NCI-H2196 (cell line): ENCODE measurements around the gene SERPINE2.
A peak's percentile ranks its signal among the peaks of the same experiment; 100 is the strongest.

Experiments
- DNase-seq: peaks from one replicate; lab custom pipeline; 2025; ENCODE audit not compliant: unreplicated experiment; lab: John Stamatoyannopoulos, UW

SERPINE2 gene

GRCh38 chr2:224046752-224047151 lies 7.7 kb upstream of the SERPINE2 start:
- DNase-seq: no peak

DNA sequence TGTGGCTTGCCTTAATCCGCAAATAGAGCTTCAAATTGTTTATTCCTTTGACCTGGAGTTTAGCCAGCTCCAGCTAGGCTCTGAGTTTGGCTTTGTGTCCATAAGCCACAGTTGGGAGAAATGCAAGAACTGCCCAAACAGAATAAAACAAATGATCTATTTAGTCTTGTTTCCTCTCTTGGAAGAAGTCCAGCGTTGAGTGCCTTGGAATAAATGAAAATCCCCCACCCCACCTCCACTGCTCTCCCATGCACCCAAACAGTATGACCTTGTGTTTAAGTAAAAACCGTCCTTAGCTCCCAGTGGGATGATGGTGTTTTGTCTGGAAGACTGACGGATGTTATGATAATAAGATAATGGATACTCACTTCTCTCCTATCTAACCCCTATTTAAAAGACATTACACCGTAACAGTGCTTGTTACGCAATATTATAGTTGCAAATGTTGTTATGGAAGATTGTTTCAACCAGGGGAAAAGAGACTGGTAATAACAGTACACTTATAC lies 3.2 kb upstream of the SERPINE2 start:
- no peak for DNase-seq

DNA sequence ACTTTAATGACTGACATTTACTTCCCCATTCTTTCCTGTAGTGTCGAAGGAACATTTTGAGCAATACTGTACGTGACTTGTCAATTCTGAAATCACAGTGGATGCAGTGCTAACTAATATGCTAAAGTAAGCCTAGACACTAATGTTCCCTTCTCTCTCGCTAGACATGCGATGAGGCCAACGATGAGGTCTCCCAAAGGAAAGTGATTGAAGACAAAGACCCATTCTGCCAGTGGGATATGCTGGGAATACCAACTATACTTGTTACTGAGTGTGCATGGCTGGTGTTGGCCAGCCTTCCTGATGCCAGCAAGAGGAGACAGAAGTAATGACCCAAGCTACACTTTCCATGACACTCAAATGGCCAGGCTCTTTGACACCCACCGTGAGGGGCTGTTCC lies 2.5 kb upstream of the SERPINE2 start:
- DNase-seq: no peak

GRCh38 chr2:224040753-224041152 lies 1.7 kb upstream of the SERPINE2 start:
- DNase-seq: no peak

- DNase-seq: no peak
Observed at GRCh38 chr2:224039770-224040440, 819 bp upstream of the SERPINE2 start.

DNA sequence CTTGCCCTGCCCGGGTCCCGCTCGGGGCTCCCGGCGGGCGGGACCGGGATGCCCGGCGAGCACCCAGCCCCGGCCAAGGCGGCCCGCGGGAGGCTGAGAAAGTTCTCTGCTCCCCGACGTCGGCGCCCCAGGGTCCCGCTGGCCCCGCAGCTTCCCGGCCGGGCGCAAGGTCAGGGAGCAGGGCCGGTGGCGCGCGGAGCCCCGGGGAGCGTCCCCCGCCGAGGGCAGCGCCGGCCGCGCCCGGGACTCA lies 331 bp downstream of the SERPINE2 start:
- DNase-seq: no peak

DNA sequence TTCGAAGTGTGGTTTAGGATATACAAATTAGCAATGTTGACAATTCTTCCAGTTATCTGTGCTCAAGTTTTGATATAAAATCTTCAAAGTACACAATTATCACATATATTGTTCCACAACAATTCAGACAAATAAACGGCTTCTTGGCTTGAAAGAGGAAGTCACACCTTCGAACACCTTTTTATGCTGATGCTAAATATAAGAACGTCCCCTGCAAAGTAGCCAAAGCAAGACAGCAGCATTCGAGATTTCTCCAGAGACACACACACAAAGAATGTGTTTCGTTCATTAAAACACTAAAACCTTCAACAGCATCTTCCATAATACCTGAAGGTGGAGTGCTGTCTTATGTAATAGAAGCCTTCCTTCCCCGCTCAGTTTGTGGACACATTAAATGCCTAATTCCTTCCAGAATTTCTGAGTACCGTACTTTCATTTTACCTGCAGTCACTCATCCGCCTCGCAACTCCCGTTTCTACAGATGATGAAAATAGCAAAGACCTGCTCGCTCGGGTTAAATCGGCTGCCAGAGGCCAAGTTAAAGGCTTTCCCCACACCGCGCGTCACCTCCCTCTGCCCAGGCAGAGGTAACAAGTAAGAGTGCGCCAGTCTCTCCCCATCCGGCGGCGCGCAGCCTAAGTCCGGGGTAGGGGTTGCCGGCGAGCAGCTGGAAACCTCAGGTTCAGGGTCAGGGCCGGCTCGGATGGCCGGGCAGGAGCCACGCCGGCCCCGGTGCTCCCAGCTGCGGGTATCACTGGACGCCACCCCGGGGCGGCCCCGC lies 847 bp downstream of the SERPINE2 start:
- peak; percentile 34 for DNase-seq

DNA sequence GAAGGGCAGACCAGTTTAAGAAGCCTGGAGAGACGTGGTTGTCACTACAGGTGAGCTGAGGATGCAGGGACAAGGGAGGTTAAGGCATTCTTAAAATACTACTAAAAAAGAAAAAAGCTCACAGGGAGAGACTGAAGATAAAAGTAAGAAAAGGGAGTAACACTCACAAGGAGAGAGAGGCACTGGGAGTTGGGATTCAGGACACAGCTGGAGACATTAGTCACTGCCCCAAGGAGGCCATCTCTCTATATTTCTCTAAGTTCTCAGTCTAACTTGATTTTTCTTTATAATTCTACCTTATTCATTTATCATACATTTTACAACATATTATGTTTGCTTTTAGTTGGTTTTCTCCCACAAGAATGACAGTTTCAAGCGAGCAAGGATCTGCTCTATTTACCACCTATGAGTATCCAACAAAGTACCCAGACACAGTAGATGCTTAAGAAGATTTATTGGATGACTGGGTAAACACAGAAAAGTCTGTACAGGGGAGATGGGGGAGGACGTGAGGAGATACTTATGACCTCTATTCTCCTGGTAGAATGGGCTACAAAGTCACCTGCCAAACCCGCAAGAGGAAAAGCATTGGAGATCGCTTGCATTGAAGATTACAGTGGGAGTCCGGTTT lies 2.2 kb downstream of the SERPINE2 start:
- DNase-seq: no peak

- DNase-seq: no peak
Observed at GRCh38 chr2:224034017-224034416, 5.1 kb downstream of the SERPINE2 start.

DNA sequence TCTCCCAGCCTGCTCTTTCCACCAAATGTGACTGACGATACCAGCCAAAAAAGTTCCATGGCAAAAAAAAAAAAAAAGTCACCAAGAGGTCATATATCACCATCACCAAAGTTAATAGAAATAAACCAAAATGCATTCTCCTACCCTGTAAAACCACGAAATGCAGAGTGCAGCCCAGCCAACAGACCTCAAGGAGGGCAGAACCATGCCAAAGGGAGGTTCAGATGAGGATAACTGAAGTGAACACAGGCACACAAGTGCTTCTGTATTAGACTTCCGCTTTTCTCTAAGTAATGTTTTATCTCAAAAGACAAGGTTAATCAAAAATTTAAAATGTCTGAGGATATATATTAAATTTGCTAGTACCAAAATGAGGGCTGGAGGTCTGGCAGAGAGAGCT lies 5.5 kb downstream of the SERPINE2 start:
- no peak for DNase-seq

- no peak for DNase-seq
Observed at GRCh38 chr2:224032283-224032682, 6.8 kb downstream of the SERPINE2 start.

- DNase-seq: no peak
Observed at GRCh38 chr2:224031358-224031970, 7.6 kb downstream of the SERPINE2 start.

GRCh38 chr2:224030786-224031185 lies 8.3 kb downstream of the SERPINE2 start:
- DNase-seq: no peak

DNA sequence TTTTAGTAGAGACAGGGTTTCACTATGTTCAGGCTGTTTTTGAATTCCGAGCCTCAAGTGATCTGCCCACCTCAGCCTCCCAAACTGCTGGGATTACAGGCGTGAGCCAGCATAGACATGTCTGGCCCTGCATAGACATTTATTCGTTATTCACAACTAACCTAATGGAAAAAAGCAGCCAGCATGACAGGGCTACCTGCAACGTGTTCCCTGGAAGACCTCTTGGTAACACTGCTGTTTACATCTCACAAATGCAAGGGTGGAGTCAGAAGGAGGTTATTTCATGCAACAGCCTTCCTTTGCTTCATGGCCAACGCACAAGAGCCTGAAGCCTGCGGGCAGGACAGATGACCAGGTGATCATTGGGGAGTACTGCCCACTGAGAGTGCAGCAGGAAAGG lies 9.2 kb downstream of the SERPINE2 start:
- no peak for DNase-seq

- no peak for DNase-seq
Observed at GRCh38 chr2:224027931-224028330, 11.2 kb downstream of the SERPINE2 start.

DNA sequence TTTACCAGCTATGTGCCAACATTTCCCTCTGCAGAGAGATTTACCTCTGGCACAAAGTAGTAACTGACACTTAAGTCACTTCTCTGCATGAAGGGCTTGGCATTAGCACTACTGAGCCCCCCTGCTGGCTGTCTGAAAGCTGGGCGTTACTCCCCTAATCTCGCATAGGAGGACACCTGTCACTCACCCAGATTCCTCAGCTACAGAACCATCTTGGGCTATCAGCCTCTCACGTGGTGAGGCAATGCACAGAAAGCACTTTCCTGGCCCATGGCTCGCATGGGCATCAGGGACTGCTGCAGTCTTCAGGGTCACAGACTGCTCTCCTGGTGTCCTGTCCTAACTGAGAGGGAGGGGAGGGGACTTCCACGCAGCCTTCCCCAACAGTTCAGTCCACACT lies 12.0 kb downstream of the SERPINE2 start:
- DNase-seq: no peak

DNA sequence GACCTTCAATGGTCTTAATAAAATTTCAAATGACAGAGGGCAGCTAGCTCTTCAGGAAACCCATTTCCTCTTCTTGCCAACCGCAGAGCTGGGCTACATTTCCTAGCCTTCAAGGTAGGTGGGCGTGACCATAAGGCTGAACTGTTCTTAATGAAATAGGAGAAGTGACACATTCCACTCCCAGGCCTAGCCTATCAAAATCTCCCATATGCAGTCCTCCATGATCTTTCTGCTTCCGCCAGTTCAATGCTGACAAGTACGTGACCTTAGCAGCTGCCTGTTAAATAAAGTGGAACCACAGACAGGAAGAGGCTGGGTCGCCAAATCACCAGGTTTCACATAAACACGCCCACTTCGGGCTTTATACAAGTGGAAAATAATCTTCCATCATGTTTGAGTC lies 13.2 kb downstream of the SERPINE2 start:
- DNase-seq: no peak

- DNase-seq: no peak
Observed at GRCh38 chr2:224024270-224024669, 14.8 kb downstream of the SERPINE2 start.

DNA sequence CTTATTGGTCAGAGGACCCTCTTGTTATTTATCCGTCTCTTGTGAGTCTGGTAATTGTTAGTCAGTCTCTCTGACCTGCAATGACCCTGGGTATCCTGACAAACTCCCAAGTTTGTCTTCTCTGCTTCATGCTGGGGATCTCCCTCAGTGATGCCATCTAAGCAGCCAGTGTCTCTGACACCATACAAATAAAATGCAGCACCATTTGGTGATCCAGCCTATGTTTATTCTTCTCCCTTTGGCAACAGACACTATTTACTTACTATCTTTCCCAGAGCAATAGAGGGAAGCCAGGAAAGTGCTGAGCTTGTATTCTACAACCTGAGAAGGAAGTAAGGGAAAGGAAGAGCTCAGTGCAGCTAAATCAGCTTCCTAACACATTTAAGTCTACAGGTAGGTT lies 15.9 kb downstream of the SERPINE2 start:
- DNase-seq: peak; percentile 5

- no peak for DNase-seq
Observed at GRCh38 chr2:224022486-224022885, 16.6 kb downstream of the SERPINE2 start.

DNA sequence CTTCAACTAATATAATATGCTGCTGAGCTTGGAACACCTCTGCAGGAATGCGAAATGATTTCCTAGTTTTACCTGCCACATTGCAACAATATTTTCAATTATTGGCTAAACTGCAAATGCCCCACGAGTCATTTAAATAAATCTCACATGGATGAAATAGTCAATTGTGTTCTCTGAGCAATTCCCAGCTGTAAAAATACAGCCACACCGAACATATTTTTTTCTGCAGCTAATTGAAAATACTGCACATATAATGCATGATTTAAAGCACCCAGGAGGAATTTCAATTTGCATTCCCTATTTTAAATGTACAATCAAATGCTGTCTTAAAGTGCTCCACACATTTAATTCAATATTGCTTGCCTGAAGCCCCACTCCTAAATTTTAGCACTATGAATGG lies 18.6 kb downstream of the SERPINE2 start:
- no peak for DNase-seq

DNA sequence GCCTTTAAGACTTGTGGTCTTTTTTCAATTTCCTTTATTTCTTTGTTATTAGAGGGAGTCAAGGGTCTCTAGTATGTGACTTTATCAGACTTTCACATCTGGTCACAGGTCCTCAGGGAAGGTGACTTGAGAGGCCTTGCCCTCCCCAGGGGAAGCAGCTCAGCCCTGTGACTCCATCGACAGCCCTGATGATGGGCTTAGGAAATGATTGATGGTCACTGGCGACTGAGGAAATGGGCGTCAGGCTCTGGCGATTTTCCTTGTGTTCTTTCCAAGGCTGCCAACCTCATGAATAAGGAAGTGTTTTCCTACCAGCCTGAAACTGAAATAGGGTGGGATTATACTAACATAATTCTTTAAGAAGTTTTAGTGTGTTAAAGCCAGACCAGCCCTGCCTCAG lies 21.1 kb downstream of the SERPINE2 start:
- no peak for DNase-seq
